ENCODE measurements around the gene CCDC24. TPM values are rescaled to one million over a fixed set of nuclear protein-coding genes. Genes with fewer than 3 reads are reported as not detected.

The CCDC24 gene
- total and polyA plus RNA-seq, 9 of the 15 experiments (the other 6 are each of a cell fraction or from before 2014, with no cell fraction given) = 0.31 to 4.5 (median 1.5) TPM

GRCh38 chr1:44021581-44022321 lies 30.4 kb downstream of the CCDC24 start:
- FAIRE-seq = no peak
- Histone ChIP-seq H3K9ac (ENCODE audit: insufficient read depth in 1 of 2, low read depth in 2 of 2, low read length in 2 of 2) (peak overlapping the region in 1 of 2 experiments; percentile 74; a peak in 2 of 4 replicates), H3K9me3 (replicated peaks; ENCODE audit: control insufficient read depth, insufficient read depth, low read depth, low read length) (no peaks in the 10 kb centered on the region), H3K27me3 (ENCODE audit: control insufficient read depth in 2 of 2, insufficient read depth in 2 of 2, low read length in 2 of 2) (no peaks in the 10 kb centered on the region), H3K36me3 (ENCODE audit: control insufficient read depth, insufficient read depth, low read length) (peaks cover 7% of the 10 kb centered on the region; the same call in 1 of the 3 replicates), H3K4me2 (ENCODE audit: insufficient read depth, low read length) (no peak overlapping the region), H3K9me1 (ENCODE audit: control insufficient read depth, insufficient read depth, low read length) (no peaks in the 10 kb centered on the region), H3K4me3 (no peak overlapping the region), H2AFZ (ENCODE audit: low read depth, low read length) (no peak overlapping the region), H4K20me1 (replicated peaks; ENCODE audit: control insufficient read depth, insufficient read depth, low read length) (peaks cover 2% of the 10 kb centered on the region; the same call in 1 of the 2 replicates), H3K4me1 (replicated peaks in 1 of 2; ENCODE audit: control insufficient read depth in 2 of 2, insufficient read depth in 2 of 2, low read length in 2 of 2) (peaks cover 0 to 24% of the 10 kb centered on the region in 2 experiments; a peak in 3 of 5 replicates), H3K27ac (ENCODE audit: extremely low read depth, low read depth, low read length) (no peak overlapping the region), H3K79me2 (ENCODE audit: control insufficient read depth, insufficient read depth, low read length) (no peaks in the 10 kb centered on the region; the same call in 2 of the 3 replicates)
- BruUV-seq (replicated peaks) = no TSS peak
- DNase-seq (ENCODE audit: extremely low read depth in 1 of 4, low spot score in 3 of 4) = no peak
- peak; percentile 34 for ATAC-seq
- WGBS (ENCODE audit: insufficient coverage, low coverage, missing lambda C conversion rate) = 73% methylated on average over 10 of the region's 10 CpGs
- TF ChIP-seq MAFF (IDR thresholded peaks at IDR 0.05; ENCODE audit: low read length) (peak; percentile 45), SMAD4 (CRISPR knock-in tag; conservative IDR thresholded peaks at IDR 0.05) (no peak), C11orf30 (IDR thresholded peaks at IDR 0.05; ENCODE audit: low read depth) (peak; percentile 61), KDM5B (IDR thresholded peaks at IDR 0.05; ENCODE audit: insufficient replicate concordance, low read depth, low read length) (no peak), NFE2 (IDR thresholded peaks at IDR 0.05; ENCODE audit: low read depth) (no peak), IFI16 (CRISPR knock-in tag; IDR thresholded peaks at IDR 0.05) (no peak), SRSF9 (IDR thresholded peaks at IDR 0.05; ENCODE audit: borderline replicate concordance, low read depth, low read length) (no peak), MAFG (tag; conservative IDR thresholded peaks at IDR 0.05) (peak; percentile 31), ZNF316 (IDR thresholded peaks at IDR 0.05) (peak; percentile 75), MAFK (IDR thresholded peaks at IDR 0.05; ENCODE audit: low read length) (peak; percentile 53; the same call in 1 of the 2 replicates), SMAD3 (CRISPR knock-in tag; conservative IDR thresholded peaks at IDR 0.05) (no peak), ILF3 (IDR thresholded peaks at IDR 0.05; ENCODE audit: borderline replicate concordance) (no peak)
- TF ChIP-seq, protein P1, sequence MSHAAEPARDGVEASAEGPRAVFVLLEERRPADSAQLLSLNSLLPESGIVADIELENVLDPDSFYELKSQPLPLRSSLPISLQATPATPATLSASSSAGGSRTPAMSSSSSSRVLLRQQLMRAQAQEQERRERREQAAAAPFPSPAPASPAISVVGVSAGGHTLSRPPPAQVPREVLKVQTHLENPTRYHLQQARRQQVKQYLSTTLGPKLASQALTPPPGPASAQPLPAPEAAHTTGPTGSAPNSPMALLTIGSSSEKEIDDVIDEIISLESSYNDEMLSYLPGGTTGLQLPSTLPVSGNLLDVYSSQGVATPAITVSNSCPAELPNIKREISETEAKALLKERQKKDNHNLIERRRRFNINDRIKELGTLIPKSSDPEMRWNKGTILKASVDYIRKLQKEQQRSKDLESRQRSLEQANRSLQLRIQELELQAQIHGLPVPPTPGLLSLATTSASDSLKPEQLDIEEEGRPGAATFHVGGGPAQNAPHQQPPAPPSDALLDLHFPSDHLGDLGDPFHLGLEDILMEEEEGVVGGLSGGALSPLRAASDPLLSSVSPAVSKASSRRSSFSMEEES (CRISPR knock-in tag; IDR thresholded peaks at IDR 0.05) = no peak
- TF ChIP-seq, protein P2, sequence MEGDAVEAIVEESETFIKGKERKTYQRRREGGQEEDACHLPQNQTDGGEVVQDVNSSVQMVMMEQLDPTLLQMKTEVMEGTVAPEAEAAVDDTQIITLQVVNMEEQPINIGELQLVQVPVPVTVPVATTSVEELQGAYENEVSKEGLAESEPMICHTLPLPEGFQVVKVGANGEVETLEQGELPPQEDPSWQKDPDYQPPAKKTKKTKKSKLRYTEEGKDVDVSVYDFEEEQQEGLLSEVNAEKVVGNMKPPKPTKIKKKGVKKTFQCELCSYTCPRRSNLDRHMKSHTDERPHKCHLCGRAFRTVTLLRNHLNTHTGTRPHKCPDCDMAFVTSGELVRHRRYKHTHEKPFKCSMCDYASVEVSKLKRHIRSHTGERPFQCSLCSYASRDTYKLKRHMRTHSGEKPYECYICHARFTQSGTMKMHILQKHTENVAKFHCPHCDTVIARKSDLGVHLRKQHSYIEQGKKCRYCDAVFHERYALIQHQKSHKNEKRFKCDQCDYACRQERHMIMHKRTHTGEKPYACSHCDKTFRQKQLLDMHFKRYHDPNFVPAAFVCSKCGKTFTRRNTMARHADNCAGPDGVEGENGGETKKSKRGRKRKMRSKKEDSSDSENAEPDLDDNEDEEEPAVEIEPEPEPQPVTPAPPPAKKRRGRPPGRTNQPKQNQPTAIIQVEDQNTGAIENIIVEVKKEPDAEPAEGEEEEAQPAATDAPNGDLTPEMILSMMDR (IDR thresholded peaks at IDR 0.05 in 2 of 3, conservative IDR thresholded peaks at IDR 0.05 in 1 of 3; ENCODE audit: insufficient read depth in 2 of 3, low read depth in 1 of 3, low read length in 3 of 3) = peak; percentile 18 to 34 (median 30); a peak in 3 of 6 replicates
- POLR2A ChIA-PET = interaction anchor here (0.6 to 3.0 kb wide), 5 partner anchors 8 to 1787 kb away, joined by 3 to 20 read pairs (median 3); no protein-coding TSS in a partner anchor
- CTCF ChIA-PET (ENCODE audit: low intra/inter-chr PET ratio) = no interaction called here
- intact Hi-C loops (cut with micrococcal nuclease) = no loop called here
- in situ Hi-C loops (cut with MboI) = no loop called here
